ENCODE data around the gene NDUFB8.

- TF ChIP-seq, protein P1, sequence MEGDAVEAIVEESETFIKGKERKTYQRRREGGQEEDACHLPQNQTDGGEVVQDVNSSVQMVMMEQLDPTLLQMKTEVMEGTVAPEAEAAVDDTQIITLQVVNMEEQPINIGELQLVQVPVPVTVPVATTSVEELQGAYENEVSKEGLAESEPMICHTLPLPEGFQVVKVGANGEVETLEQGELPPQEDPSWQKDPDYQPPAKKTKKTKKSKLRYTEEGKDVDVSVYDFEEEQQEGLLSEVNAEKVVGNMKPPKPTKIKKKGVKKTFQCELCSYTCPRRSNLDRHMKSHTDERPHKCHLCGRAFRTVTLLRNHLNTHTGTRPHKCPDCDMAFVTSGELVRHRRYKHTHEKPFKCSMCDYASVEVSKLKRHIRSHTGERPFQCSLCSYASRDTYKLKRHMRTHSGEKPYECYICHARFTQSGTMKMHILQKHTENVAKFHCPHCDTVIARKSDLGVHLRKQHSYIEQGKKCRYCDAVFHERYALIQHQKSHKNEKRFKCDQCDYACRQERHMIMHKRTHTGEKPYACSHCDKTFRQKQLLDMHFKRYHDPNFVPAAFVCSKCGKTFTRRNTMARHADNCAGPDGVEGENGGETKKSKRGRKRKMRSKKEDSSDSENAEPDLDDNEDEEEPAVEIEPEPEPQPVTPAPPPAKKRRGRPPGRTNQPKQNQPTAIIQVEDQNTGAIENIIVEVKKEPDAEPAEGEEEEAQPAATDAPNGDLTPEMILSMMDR (IDR thresholded peaks at IDR 0.05), result no peak
- no peak for TF ChIP-seq POLR2A (IDR thresholded peaks at IDR 0.05)
Observed at GRCh38 chr10:100522945-100523344, 6.7 kb downstream of the NDUFB8 start.

Measured in Peyer's patch (tissue), 4 donors.